Endodermal cell (in vitro differentiated cells): ENCODE data around the gene GPC6. TPM values are rescaled to one million over a fixed set of nuclear protein-coding genes. Genes with fewer than 3 reads are reported as not detected.

Source experiments
- DNase-seq: peaks from one replicate; pipeline ENCODE4 v3.0.0-alpha.2; 2017
- H3K27ac ChIP-seq: 2 replicates; pipeline ENCODE4 v1.5.1; 2013; ENCODE audit warnings: mild to moderate bottlenecking, low read depth, low read length, moderate library complexity
- H3K27me3 ChIP-seq: 2 replicates; pipeline ENCODE4 v1.6.1; 2013; ENCODE audit warnings: mild to moderate bottlenecking, low read length, moderate library complexity; ENCODE audit not compliant: insufficient read depth, control insufficient read depth, poor library complexity, severe bottlenecking
- H3K36me3 ChIP-seq: 2 replicates; pipeline ENCODE4 v1.7.0; 2013; ENCODE audit warnings: mild to moderate bottlenecking, low read length, moderate library complexity; ENCODE audit not compliant: control insufficient read depth, insufficient read depth
- H3K4me1 ChIP-seq: one replicate; pipeline ENCODE4 v1.7.0; 2013; ENCODE audit warnings: low read length; ENCODE audit not compliant: control insufficient read depth, insufficient read depth
- H3K4me3 ChIP-seq: 2 replicates; pipeline ENCODE4 v1.5.1; 2013; ENCODE audit warnings: mild to moderate bottlenecking, low read length, moderate library complexity
- H3K9ac ChIP-seq: 2 replicates; pipeline ENCODE4 v1.6.1; 2013; ENCODE audit warnings: mild to moderate bottlenecking, low read length, moderate library complexity; ENCODE audit not compliant: poor library complexity, severe bottlenecking; ENCODE audit errors: extremely low read depth
- H3K9me3 ChIP-seq: 2 replicates; pipeline ENCODE4 v1.6.1; 2013; ENCODE audit warnings: mild to moderate bottlenecking, low read length, moderate library complexity; ENCODE audit not compliant: control insufficient read depth
- H3K27ac Mint-ChIP-seq: 2 replicates; pipeline ENCODE4 v1.8.0; 2020; ENCODE audit warnings: mixed read lengths
- H3K27me3 Mint-ChIP-seq: 2 replicates; pipeline ENCODE4 v1.8.0; 2021; ENCODE audit warnings: mild to moderate bottlenecking, mixed read lengths; ENCODE audit not compliant: insufficient read depth
- H3K36me3 Mint-ChIP-seq: 2 replicates; pipeline ENCODE4 v1.8.0; 2020; ENCODE audit warnings: low read depth, mixed read lengths
- H3K4me1 Mint-ChIP-seq: 2 replicates; pipeline ENCODE4 v1.8.0; 2020; ENCODE audit warnings: mixed read lengths
- H3K4me3 Mint-ChIP-seq: 2 replicates; pipeline ENCODE4 v1.8.0; 2020; ENCODE audit warnings: mild to moderate bottlenecking, moderate library complexity, mixed read lengths
- H3K9me3 Mint-ChIP-seq: 2 replicates; pipeline ENCODE4 v1.8.0; 2020; ENCODE audit warnings: mild to moderate bottlenecking, mixed read lengths
- CTCF ChIP-seq: fragments of 200-600 bp; sonication (generic); conservative IDR thresholded peaks from 2 replicates; pipeline ENCODE4 v1.5.0; 2021; ENCODE audit warnings: antibody characterized with exemption, mild to moderate bottlenecking
- WGBS, 2 experiments: methylation state at CpG; one replicate each; pipeline versions ENCODE4 v1.1.5 to v1.1.7; 2013; ENCODE audit warnings: missing lambda C conversion rate in 2 of 2, mixed read lengths in 1 of 2; ENCODE audit not compliant: insufficient coverage in 1 of 2, insufficient read length in 1 of 2; 5-methylcytosine and 5-hydroxymethylcytosine counted together
- total RNA-seq, 2 donors: library from RNA; stranded (reverse); fragmentation: NEBNext Ultra II Directional in 1 of 2; extraction: Animal tissue kit (Norgen Biotek cat#: 25700) in 1 of 2; gene quantifications; 2 replicates in 1 of 2; 3 replicates in 1 of 2; pipeline ENCODE4 v1.2.1, GENCODE V29; 2021

The GPC6 gene
- total RNA-seq, 2 donors from 2014 or later: 69.6 to 80.4 TPM

GRCh38 chr13:93775507-93776108 lies 549.0 kb downstream of the GPC6 start:
- Histone ChIP-seq H3K27me3 (no peaks in the 10 kb centered on the region), H3K36me3 (no peaks in the 10 kb centered on the region), H3K4me1 (peaks cover 10% of the 10 kb centered on the region), H3K27ac (no peak overlapping the region), H3K9me3 (no peaks in the 10 kb centered on the region), H3K9ac (no peak overlapping the region), H3K4me3 (no peak overlapping the region)
- H3K36me3 Mint-ChIP-seq: no peaks in the 10 kb centered on the region
- WGBS, 2 experiments: 94% methylated on average over 3 to 8 of the region's 8 CpGs
- no peaks in the 10 kb centered on the region for H3K27me3 Mint-ChIP-seq
- H3K4me3 Mint-ChIP-seq: no peak overlapping the region
- H3K4me1 Mint-ChIP-seq: peaks cover 35% of the 10 kb centered on the region
- DNase-seq: no peak
- no peaks in the 10 kb centered on the region for H3K9me3 Mint-ChIP-seq
- no peak for TF ChIP-seq CTCF
- H3K27ac Mint-ChIP-seq: no peak overlapping the region

DNA sequence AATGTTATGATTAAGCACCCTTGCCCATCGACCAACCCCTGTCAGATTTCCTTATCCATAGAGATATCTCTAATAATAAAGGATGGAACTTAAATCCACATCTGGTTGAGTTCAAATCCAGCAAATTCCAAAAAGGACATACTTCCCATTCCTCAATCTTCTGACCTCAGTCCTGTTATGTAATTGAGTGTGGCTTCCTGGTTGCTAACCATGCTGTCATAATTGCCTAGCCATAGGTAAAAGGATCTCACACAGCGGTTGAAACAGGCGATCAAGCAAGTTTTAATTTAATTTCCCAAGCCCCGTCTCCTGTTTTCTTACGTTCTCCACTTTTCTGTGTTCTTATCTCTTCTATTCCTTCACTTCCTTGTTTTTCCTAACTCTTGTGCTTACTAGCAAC lies 550.3 kb downstream of the GPC6 start:
- Mint-ChIP-seq H3K36me3 (no peaks in the 10 kb centered on the region), H3K4me1 (peaks cover 28% of the 10 kb centered on the region), H3K9me3 (no peaks in the 10 kb centered on the region), H3K27ac (peak overlapping the region; percentile 2), H3K27me3 (no peaks in the 10 kb centered on the region), H3K4me3 (no peak overlapping the region)
- Histone ChIP-seq H3K36me3 (no peaks in the 10 kb centered on the region), H3K4me1 (peaks cover 10% of the 10 kb centered on the region), H3K9me3 (no peaks in the 10 kb centered on the region), H3K9ac (no peak overlapping the region), H3K27ac (no peak overlapping the region), H3K27me3 (no peaks in the 10 kb centered on the region), H3K4me3 (no peak overlapping the region)
- no peak for TF ChIP-seq CTCF
- no peak for DNase-seq
- WGBS, 2 experiments: 84 to 100% methylated on average over 2 to 5 of the region's 5 CpGs

DNA sequence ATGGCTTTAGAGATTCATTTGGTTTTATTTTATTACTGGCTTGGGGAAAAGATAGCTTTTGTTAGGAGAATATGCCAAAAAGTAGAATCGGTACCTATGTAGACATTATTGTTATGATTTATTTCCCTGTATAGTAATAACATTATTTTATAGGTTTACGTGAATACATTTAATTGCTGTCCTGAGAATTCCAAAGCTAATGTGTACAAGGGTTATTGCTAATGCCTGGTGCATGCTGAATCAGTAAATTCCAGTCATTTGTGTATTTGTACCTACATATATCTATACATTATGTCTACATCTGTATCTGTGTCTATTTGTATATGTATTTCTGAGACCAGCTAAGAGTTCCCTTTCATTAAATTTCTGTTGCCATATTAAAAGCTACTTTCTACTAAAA lies 550.9 kb downstream of the GPC6 start:
- H3K27me3 Mint-ChIP-seq: no peaks in the 10 kb centered on the region
- no peak overlapping the region for H3K4me3 Mint-ChIP-seq
- TF ChIP-seq CTCF: no peak
- Histone ChIP-seq H3K27ac (no peak overlapping the region), H3K36me3 (no peaks in the 10 kb centered on the region), H3K9me3 (no peaks in the 10 kb centered on the region), H3K27me3 (no peaks in the 10 kb centered on the region), H3K9ac (no peak overlapping the region), H3K4me3 (peak overlapping the region; percentile 10), H3K4me1 (peaks cover 10% of the 10 kb centered on the region)
- H3K36me3 Mint-ChIP-seq: no peaks in the 10 kb centered on the region
- DNase-seq: no peak
- WGBS, 2 experiments: 93% methylated on average over 2 of the region's 2 CpGs; no CpG with 5 or more reads in 1 of the 2 experiments
- H3K4me1 Mint-ChIP-seq: peaks cover 28% of the 10 kb centered on the region
- H3K27ac Mint-ChIP-seq: no peak overlapping the region
- no peaks in the 10 kb centered on the region for H3K9me3 Mint-ChIP-seq
